ENCODE results near the gene XYLT1.

XYLT1 gene

GRCh38 chr16:17125671-17126070 lies 345.1 kb downstream of the XYLT1 start:
- no peak for DNase-seq

GRCh38 chr16:17117906-17118577 lies 352.7 kb downstream of the XYLT1 start:
- no peak for DNase-seq

- DNase-seq, result no peak
These were observed 354.0 kb downstream of the XYLT1 start for GRCh38 chr16:17116595-17117322.

DNA sequence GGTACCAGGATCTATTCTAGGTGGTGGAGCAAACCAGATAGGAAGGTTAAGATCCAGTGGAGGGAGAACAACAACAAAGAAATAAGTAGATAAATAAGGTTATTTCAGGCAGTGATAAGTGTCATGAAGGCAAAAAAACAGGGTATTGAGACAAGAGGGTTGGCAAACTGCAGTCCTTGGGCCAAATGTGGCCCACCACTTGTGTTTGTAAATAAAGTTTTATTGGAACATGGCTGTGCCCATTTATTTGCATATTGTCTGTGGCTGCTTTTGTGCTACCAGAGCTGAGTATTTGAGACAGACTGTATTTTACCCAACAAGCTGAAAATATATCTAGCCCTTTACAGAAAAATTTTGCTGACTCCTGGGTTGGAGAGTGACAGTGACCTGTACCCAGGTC lies 361.3 kb downstream of the XYLT1 start:
- no peak for DNase-seq

GRCh38 chr16:17108596-17108995 lies 362.2 kb downstream of the XYLT1 start:
- DNase-seq, result no peak

- DNase-seq, result no peak
These were observed 363.3 kb downstream of the XYLT1 start for GRCh38 chr16:17107450-17107849.

DNA sequence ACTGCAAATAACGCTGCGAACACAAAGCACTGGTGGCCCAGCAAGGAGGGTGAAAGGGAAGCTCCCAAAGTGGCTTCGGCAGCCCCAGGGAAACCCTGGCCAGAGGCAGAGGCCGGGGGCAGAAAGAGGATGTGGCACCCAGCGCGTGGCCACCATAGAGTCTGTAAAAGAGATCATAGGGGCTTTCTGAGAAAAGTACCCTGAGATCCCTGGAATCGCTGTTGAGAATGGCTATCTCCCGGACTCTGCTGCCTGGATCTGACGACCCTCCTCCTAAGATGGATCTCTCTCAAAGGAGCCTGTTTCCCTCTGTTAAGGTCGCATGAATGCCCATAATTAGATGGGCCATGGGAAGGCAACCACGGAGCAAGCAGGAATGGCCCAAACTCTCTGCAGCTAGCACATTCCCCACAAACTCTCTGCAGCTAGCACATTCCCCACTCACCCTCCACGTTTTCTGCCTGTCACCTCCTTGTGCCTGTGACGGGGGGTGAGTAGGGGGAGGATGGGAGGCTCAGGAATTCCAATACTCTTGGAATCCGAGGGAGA lies 364.4 kb downstream of the XYLT1 start:
- DNase-seq, result no peak

DNA sequence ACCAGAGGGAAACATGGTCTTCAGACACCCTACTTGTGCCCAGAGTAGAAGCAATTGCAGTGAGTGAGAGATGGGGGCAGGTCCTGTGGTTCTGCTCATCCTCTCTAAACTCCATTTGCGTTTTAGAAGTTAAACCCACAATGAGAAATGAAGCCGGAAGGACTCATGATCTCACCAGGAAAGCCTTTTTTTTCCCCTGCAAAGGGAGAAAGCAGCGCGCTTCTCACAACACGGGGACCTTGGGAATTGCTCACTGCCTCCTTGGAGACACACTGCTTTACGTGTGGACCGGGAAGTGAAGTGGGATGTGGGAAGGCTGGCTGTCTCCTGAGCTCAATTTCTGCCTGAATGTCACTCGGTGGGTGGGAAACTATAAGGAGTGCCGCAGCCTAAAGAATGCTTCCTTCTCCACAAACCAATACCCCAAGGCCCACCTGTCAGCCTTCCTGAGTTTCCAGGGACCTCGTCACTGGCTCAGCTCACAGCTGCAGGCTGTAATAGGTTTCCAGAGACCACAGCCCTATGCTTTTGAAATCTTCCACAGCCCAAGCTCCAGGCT lies 365.4 kb downstream of the XYLT1 start:
- DNase-seq, result no peak

DNA sequence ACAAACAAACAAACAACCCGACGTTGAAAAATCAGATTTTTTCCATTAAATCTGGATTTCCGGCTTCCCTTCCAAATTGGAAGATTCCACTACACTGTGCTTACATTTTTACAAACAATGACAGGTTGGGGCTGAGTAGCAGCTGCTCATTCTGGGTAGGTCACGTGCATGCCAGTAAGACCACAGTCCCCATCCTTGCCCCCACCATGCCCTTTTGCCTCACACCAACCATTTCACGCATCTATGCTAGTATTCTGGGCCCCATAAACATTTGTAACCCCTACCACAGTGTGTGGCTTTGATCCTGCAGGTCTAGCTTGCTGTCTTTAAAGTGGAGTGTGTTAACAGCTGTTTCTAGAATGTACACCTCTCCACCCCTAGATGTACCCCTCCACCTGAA lies 366.1 kb downstream of the XYLT1 start:
- no peak for DNase-seq

GRCh38 chr16:17103216-17103615 lies 367.5 kb downstream of the XYLT1 start:
- no peak for DNase-seq

GRCh38 chr16:17101646-17102045 lies 369.1 kb downstream of the XYLT1 start:
- no peak for DNase-seq

- no peak for DNase-seq
These were observed 372.1 kb downstream of the XYLT1 start for GRCh38 chr16:17098685-17099084.

DNA sequence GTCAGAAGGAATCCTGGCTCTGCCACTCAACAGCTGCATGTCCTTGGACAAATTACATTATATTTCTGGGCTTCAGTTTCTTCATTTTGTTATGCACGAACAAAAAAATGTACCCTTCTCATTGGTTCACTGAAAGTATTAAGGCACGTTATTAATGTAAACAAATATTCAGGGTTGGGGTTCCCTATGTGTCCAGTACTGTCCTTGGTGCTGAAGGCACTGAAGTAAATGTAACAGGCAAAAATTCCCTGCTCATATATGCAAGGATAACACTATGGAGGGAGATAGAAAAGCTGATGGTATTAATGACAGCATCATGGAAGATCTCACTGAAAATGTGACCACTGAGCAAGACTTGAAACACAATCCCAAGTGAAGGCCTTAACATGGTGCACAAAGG lies 386.6 kb downstream of the XYLT1 start:
- no peak for DNase-seq

DNA sequence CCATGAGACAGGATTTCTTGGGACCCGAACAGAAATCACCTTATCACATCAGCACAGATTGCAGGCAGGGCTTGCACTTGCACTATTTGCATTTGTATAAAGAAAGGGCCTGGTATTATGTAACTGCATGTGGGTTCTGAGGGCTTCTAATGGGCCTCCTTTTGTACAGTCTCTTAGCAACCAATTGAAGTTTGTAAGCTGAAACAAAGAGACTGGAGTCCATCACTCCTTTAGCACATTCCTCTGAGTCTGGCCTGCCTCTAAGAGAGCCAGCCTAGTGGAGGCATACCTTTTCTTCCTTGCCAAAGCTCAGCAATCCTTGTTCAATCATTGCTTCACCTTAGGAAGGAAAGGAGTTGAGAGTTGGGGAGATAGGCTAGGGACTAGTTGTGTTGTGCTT lies 387.1 kb downstream of the XYLT1 start:
- DNase-seq, result no peak

- DNase-seq, result no peak
These were observed 388.5 kb downstream of the XYLT1 start for GRCh38 chr16:17082095-17082882.

DNA sequence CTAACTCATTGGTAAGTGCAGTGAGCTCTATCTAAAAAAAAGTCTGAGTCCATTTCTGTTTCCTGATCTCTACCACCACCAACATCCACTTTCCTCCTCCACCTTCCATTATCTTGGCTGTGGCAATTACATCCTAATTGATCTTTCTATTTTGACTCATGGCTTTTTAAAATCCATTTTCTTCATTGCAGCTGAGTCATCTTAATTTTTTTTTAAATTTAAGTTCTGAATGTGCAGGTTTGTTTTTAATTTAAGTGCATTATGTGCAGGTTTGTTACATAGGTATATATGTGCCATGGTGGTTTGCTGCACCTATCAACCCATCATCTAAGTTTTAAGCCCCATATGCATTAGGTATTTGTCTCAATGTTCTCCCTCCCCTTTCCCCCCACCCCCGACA lies 390.7 kb downstream of the XYLT1 start:
- DNase-seq, result no peak

DNA sequence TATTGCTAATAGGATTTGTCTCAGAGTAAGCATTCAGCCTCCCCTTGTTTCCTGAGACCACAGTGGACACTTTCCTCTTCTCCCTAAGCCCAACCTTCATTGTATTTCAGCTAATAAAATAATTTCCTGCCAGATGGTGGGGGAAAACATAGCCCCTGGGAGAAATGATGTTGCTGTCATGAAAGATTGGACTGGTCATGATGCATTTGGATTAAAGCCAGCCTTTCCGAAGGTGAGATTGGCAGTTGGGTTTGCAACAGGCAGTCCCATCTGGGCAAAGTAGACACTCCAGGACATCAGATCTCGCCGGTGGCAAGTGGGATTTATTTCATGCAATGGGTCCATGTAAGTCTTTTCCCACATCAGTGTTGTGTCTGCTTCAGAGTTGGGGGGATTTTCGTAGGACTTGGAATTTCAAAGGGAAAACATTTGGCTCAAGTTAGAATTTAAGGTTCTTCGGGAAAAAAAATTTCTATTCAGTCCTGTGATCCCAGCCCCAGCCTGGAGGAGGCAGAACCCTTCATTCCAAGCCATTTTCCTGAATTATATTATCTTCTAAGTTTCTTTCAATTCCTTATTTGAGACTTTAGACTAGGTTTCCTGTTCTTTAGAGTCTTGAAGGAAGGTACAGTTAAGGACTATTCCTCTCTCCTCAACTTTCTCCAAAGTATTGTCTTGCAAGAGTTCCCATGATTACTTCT lies 391.7 kb downstream of the XYLT1 start:
- no peak for DNase-seq

DNA sequence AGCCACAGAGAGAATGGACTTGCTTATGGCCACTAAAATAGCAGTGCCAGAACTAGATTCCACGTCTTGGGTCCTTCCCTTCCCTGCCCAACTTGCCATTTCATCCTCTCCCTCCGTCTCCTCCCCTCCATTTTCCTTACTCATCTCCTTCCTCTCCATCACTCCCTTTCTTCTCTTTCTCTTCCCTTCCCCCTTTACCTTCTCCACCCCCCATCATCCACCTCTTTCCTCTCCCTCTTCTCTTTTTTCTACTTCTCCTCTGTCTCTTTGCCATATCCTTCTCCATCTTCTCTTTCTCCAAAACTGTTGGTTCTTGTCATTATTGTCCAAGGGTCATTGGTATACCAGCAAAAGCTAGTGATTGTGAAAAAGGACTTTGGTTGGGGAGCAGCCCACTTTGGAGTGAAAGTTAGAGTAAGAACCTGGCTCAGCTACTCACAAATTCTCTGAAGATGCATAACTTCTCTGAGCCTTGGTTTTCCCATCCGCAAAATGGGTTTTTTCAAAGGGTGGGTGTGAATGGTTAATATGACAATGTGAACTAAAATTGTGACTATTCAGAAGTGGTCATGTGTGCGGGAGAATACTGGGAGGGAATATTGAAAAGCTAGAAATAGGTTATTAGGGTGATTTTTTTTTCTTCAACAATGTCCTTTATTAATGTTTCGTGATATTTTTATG lies 393.8 kb downstream of the XYLT1 start:
- DNase-seq, result no peak

DNA sequence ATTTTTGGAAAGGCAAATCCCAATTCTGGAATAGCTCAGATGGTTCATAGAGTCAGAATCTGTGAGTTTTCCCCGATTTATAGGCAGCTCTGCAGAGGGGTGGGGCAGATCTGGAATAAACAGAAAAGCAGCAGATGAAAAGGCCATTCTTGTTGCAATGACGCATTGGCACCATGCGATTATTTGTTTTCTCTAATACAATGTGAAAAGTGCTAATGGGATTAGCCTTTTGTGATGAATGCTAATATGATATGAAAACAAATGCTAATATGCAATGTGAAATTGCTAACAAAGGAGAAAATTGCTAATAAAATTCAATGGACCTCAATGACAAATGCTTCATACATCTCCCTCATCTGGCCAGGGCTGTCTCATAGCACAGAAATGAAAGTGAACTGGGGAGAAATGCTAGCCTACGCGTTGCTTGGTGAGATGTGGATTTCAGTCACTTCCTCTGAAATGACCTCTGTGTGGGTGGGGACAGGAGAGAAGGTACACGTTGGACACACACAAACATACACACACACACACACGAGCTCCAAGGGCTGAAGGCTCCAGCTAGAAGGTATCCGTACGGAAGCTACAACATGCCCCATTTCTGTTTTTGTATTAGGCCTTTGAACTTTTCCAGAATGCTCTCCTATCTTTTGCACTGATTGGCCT lies 394.5 kb downstream of the XYLT1 start:
- DNase-seq, result no peak

DNA sequence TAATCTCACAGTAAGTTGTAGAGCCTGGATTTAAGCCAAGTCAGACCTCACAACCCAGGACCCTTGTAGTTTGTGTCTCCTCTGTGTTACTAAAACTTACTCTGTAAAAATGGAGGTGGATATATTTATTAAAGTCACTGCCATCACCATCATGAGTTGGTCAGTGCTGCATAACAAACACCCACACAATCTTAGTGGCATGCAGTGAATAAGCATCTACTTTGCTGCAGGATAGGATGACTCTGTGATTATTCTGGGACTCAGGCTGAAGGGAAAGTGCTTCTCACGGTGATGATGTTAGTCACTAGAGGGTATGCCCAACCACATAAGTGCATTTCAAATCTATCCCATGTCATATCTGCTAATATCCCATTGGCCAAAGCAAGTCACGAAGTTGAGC lies 398.7 kb downstream of the XYLT1 start:
- DNase-seq, result no peak

GRCh38 chr16:17070882-17071592 lies 399.7 kb downstream of the XYLT1 start:
- DNase-seq, result peak; percentile 31
